Fibroblast of skin of right quadriceps (primary cell): ENCODE results near the gene FZD10.

ENCODE experiments used
- DNase-seq: peaks from one replicate; pipeline ENCODE4 v3.0.0-alpha.2; 2013

Gene FZD10

DNA sequence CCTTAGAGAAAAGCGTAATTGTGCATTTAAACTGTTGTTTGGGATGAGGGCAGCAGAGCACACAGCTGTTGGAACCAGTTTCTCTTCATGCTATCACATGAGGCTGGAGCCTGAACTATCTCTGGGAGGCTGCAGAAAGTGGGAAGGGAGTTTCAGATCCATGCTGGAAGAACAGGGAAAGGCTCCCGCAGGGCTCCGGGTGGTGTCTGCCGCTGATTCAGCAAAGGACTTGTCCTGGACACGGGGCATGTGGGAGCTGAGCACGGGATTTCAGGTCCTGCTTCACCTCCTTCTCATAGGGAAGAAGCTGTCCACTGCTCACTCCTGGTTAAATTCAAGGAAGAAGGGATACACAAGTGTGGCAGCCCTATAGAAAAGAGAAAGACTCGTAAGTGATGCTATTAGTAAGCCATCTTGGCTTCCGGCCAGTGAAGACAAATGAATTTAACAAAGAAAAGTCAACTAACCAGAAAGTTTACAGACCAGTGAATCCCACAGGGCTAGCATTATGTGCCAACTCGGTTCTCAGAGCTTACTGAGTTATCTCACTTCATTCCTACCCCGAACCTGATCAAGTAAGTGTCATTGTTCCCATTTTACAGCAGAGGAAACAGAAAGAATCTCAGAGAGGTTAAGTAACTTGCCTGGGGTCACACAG lies 6.7 kb upstream of the FZD10 start:
- peak; percentile 9 for DNase-seq

DNA sequence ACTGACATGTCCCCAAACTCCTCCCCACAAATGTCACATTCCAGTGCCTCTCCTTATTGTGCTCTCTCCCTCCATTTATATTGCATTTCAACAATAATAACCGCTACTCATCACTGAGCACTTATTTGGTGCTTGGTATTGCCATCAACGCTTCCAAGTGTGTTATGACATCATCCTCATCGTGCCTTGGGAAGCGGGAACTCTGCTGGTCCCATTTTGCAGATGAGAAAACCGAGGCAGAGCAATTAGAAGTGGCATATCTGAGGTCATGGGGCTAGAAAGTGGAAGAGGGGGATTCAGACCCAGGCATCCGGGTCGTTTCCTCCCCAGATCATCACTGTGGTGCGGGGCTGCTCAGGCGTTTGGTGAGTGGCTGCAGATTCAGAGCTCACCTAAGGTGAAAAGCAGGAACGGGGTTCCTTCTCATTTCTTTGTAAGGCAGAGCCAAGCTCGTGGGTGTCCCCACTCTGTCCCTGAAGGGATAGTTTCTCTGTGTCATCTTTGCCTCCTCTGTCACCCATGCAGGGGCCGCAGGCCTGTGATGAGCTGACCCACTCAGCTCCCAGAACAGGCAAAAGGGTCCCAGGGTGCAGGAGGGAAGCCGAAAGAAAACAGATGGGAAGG lies 5.5 kb upstream of the FZD10 start:
- no peak for DNase-seq

DNA sequence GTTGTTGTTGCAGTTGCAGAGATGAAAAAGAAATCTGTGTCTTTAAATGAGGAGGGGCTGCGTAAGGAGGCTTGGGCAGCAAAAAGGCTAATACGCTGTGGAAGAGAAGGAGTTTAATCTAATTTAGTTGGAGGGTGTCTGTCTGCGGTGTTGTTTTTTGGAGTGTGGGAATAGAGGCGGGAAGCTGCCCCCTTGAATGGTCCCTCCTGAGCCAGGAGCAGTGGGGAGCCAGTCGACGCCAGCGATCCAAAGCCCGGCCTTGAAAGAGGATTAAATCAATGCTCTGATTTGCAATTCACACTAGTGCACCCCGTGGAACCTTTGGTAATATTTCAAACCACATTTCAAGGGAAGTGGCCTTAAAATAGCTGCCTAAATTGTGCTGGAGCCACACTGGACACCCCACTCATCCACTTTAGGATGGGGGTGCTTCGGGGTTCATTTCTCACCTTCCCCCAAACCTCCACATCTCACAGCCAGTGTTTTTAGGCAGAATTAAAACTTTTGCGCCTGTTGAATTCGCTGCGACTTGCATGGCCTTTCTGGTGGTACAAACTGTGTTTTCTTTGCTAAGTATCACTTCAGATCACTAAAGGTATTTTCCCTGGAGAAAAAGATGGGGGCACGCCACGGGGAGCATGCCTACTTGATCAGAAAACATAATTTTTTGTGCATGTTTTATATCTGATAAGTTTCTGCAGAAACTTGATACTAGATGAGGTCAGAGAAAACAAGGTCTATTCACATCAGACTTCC lies 4.1 kb upstream of the FZD10 start:
- no peak for DNase-seq

DNA sequence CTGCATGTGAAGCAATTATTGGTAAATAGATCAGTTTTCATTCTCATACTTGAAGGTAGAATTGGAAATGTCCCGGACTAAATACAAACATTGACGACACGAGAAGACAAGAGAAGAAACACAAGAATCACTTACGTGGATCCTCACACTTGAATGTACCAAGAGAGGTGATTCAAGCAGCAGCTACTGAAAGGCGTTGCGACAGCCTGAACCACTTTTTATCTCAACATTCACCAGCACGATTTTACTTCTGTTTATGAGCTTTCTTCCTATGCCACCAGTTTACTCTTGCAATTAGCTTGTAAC lies 3.6 kb upstream of the FZD10 start:
- no peak for DNase-seq

DNA sequence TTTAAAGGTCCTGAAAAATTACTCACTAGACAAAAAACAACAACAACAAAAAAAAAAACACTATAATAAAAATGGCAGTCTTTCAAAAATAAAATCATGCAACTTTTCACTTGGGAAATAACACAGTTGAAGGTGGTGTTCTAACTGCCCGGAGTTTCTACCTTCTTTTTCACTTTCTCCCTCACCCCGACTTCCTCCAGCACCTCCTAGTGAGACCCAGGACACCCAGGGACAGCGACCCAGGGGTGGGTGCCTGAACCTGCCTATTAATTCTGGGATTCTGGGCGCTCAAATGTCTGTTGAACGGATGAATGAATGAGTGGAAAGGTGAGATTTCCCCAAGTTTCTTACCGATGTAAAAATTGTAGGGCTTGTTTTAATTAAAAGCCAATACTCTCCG lies 2.0 kb upstream of the FZD10 start:
- DNase-seq = no peak

DNA sequence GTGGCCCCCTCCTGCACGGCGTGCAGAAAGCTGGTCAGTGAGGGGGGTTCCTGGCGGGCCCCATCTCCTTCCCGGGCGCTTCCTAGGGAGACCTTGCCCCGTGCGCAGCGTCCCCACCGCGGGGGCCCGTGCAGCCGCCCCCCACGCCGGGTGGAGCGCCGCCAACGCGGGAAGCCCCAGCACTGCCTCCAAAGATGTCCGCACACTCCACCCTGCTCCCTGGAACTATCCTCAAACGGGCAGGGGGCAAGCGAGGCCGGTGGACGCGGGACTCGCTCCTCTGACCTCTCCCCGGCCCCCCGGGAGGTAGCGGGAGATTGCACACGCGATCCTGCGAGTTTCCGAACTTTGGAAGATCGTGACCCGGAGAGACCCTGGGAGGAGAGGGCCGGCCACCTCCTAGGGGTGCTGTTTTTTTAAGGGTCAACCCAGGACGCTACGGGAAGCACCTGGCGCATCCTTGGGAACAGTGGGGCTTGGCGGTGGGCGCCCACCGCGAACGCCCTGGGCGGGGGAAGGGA lies 1.5 kb upstream of the FZD10 start:
- no peak for DNase-seq

DNA sequence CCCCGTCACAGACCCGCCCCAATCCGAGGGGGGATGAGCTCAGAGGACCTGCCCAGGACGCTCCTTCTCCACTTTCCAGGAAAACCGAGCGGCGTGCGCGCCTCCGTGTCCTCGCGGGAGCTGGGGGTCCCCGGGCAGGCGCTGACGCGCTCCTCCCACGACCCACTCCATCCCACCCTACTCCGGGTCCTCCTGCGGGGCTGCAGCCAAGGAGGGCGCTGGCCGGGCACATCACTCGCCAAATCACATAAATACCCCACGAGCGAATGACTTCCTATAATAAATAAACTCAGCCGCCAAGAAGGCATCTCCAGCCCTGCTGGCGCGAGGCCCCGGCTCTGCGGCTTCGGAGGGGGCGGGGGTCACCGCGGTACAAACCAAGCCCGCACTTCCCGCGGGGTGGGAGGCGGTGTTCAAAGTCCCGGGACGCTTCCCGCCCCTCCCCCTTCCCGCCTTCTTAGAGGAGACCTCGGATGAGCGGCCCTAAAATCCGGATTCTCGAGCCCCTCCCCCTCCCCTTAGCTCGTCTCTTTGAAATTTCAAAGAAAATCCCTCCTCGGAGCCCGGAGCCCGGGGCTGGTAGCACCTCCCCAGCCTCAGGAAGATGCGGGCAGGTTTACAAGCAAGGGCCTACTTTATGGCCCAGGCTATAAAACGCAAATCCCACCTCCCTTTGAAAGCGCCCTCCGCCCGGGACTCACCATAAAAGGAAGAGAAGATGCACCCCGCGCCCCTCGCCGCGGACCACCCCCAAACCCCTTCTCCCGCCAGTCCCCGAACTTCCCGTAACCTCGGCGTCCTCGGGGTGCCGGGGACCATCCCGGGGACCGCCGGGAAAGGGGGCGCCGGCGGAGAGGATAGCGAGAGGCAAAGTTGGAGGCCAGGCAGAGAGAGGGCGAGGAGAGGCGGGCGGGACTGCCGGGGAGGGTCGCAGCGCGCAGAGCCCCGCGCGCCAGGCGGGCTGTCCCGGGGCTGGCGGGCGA lies 712 bp upstream of the FZD10 start:
- DNase-seq = peak; percentile 44

DNA sequence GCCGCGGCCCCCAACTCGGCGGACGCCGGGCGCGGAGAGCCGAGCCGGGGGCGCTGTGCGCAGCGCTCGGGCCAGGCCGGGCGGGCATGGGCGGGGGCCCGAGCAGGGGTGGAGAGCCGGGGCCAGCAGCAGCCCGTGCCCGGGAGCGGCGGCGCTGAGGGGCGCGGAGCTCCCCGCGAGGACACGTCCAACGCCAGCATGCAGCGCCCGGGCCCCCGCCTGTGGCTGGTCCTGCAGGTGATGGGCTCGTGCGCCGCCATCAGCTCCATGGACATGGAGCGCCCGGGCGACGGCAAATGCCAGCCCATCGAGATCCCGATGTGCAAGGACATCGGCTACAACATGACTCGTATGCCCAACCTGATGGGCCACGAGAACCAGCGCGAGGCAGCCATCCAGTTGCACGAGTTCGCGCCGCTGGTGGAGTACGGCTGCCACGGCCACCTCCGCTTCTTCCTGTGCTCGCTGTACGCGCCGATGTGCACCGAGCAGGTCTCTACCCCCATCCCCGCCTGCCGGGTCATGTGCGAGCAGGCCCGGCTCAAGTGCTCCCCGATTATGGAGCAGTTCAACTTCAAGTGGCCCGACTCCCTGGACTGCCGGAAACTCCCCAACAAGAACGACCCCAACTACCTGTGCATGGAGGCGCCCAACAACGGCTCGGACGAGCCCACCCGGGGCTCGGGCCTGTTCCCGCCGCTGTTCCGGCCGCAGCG lies 639 bp downstream of the FZD10 start:
- no peak for DNase-seq

DNA sequence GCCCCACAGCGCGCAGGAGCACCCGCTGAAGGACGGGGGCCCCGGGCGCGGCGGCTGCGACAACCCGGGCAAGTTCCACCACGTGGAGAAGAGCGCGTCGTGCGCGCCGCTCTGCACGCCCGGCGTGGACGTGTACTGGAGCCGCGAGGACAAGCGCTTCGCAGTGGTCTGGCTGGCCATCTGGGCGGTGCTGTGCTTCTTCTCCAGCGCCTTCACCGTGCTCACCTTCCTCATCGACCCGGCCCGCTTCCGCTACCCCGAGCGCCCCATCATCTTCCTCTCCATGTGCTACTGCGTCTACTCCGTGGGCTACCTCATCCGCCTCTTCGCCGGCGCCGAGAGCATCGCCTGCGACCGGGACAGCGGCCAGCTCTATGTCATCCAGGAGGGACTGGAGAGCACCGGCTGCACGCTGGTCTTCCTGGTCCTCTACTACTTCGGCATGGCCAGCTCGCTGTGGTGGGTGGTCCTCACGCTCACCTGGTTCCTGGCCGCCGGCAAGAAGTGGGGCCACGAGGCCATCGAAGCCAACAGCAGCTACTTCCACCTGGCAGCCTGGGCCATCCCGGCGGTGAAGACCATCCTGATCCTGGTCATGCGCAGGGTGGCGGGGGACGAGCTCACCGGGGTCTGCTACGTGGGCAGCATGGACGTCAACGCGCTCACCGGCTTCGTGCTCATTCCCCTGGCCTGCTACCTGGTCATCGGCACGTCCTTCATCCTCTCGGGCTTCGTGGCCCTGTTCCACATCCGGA lies 1.4 kb downstream of the FZD10 start:
- no peak for DNase-seq

DNA sequence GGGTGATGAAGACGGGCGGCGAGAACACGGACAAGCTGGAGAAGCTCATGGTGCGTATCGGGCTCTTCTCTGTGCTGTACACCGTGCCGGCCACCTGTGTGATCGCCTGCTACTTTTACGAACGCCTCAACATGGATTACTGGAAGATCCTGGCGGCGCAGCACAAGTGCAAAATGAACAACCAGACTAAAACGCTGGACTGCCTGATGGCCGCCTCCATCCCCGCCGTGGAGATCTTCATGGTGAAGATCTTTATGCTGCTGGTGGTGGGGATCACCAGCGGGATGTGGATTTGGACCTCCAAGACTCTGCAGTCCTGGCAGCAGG lies 1.9 kb downstream of the FZD10 start:
- DNase-seq = no peak

DNA sequence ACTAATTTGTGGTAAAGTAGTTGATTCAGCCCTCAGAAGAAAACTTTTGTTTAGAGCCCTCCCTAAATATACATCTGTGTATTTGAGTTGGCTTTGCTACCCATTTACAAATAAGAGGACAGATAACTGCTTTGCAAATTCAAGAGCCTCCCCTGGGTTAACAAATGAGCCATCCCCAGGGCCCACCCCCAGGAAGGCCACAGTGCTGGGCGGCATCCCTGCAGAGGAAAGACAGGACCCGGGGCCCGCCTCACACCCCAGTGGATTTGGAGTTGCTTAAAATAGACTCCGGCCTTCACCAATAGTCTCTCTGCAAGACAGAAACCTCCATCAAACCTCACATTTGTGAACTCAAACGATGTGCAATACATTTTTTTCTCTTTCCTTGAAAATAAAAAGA lies 2.7 kb downstream of the FZD10 start:
- no peak for DNase-seq

DNA sequence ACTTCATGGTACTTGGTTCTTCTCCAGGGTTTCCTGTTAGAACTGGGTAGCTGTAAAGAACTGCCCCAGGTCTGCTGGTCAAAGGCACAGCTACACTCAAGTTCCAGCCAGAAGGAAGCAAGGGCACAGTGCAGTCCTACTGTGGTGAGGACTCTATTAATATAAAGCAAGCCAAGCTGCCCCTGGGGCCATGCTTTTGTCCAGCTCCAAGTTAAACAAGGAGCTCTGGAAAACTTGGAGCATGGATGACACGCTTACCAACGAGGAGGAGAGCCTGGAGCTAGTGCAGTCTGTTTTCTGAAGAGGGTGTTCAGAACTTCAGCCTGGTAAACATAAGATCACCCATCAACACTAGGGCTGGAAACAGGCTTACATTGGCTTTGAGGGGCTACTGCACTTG lies 4.0 kb downstream of the FZD10 start:
- no peak for DNase-seq

DNA sequence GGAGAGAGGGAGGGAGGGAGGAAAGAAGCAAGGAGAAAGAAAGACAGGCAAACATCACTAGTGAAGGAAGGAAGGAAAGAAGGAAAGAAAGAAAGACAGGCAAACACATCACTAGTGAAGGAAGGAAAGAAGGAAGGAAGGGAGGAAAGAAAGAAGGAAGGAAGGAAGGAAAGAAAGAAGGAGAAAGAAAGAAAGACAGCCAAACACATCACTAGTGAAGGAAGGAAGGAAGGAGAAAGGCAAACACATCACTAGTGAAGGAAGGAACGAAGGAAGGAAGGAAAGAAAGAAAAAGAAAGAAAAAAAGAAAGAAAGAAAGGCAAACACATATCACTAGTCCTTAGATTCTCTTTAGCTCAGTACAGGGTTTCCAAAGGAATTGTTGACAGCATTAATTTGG lies 5.3 kb downstream of the FZD10 start:
- no peak for DNase-seq

DNA sequence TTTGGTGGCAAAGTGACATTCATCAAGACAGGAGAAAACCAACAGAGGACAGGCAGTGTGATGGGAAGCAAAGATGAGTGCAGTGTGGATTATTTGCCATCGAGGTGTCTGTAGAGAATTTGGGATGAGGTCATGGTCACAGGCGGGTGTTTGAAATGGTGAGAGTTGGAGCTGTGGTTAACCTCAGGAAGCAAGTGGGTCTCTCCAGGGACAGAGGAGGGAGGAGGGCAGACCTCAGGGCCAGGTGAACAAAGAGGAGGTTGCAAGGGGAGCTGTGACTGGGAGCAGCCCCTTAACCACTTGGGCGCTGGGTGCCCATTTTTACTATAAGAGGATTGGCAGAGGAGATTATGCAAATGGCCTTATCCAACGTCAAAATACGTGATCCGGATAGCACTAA lies 7.0 kb downstream of the FZD10 start:
- DNase-seq = no peak

DNA sequence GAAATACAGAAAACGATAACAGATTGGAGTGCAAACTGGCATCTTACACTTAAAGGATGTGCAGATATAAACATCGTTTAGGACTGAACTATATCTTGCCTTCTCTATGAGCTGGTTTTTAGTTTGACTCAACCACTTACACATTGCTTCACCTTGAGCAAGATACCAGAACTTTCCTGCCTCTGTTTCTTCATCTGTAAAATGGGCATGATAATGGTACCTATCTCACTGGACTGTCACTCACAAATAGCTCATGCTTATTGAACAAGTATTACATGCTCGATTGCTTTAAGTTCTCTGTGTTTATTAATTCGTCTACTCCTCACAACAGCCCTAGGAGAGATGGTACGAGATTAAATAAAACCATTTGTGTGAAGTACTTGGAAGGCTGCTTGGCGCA lies 7.7 kb downstream of the FZD10 start:
- DNase-seq = no peak

DNA sequence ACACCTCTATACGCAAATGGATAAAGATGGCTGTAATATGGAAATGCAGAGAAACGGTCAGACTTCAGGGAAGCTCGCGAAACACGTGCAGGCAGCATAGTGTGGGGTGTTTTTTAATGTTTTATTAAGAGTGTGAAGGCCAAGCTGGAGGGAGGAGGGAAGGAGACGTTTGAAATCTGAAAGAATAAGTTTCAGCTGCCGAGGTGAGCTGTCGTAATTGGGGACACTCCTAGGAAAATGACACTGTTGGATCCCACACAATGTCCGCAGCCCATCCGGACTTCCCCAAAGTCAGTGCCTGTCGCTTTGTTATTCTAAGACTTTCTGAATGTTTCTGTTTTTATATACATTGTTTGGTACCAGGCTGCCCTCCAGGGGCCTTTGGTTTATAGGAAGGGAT lies 8.3 kb downstream of the FZD10 start:
- DNase-seq = no peak

DNA sequence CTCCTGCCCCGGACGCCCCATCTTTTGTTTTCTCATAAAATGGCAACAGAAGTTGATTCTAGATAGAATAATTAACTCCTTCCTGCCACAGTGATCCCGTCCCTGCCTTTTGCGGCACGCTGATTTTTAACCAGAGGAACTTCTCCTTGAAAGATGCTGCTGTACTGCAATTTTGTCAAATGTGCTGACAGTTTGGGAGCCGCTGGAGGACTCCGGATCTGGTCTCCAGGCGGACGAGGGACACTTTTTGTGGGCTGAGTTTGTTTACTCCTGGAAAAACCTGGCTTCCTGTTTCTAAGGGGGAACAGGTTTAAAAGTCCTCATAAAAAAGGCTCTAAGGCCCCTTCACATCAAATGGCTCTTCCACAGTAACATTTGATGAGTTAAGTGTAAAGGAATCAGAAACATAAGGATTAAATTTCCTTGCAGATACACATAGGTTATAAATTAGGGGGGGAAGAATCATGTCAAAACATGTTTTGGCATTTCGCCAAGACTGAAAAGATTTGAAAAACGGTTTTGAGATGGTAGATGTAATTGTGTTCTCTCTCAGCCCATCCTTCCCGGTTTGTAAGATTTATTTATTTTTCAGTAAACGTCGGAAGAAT lies 15.5 kb downstream of the FZD10 start:
- DNase-seq = peak; percentile 54

DNA sequence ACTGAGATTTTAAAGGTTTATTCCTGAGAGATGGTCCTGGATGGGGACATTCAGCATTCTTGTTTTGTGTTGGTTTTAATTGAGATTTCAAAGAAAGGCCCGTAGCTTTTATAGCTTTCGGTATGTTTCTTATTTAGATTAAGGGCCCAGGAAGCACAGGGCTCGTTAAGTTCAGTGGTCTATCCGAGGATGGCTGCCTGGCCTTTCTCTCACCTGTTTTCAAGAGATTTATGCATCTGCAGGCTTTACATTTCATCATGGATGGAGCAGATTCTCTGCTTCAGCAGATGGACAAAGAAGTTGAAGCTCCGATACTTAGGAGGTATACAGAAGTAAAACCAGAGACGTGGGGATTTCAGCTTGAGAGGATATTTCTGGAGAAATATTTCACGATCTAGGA lies 16.0 kb downstream of the FZD10 start:
- DNase-seq = no peak

DNA sequence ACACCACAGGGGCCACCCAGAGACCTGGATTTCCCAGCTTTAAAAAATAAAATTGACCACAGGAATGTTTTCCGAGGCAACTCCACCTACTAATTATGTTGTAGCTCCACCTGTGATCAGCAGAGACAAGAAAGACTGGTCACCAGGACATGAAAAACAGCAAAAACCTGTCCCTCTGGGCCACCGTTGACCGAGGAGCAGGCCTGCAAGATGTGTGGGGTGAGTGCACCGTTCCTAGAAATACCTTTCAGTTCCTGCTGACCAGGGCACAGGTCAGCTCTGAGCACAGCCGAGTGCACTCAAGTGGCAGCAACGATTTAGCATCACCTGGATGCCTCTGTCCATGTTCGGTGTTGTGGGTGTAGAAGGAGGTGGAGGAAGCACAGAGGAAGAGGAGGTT lies 16.9 kb downstream of the FZD10 start:
- DNase-seq = no peak

DNA sequence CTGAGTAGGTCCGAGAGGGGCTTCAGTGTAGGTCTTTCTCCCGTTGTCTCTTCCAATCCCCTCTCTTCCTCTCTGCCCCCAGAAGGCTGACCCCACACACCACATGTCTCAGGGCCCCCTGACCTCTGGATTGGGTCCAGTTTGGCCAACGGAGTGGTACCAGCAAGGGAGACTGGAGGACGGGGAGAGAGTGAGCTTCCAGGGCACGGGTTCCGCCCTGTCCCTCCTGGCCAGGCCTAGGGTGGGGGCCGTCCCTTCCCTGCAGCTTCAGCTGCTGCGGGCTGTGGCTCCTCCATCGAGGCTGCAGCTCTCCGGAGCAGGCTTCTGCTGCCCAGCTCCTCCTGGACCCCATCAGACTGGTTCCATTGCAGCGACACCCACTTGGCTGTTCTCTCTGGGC lies 17.4 kb downstream of the FZD10 start:
- no peak for DNase-seq

DNA sequence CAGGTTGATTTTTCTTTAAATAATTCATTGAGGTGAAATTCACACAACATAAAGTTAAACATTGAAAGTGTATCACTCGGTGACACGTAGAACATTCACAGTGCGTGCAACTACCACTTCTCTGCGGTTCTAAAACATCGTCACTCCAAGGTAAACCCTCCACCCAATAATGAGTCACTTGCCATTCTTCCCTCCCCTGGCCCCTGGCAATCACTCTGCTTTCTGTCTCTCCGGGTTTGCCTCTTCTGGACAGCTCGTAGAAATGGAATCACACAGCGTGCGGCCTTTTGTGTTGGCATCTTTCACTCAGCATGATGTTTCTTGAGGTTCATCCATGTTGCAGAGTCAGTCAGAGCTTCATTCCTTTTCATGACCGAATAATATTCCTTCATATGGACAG lies 18.9 kb downstream of the FZD10 start:
- no peak for DNase-seq
